Activated CD4-positive, alpha-beta T cell treated with anti-CD3 and anti-CD28 coated beads, Interleukin-2, Interleukin-4, amounts not matched to agents 100 ng/mL and 50 ng/mL, durations not matched to agents 16 hours and 8 hours (primary cell): ENCODE data around the gene C10orf67.

Experiments
- DNase-seq: peaks from one replicate; pipeline ENCODE4 v3.0.0-alpha.2; 2020; ENCODE audit warnings: low spot score

The C10orf67 gene

GRCh38 chr10:23195846-23196600, 148.6 kb downstream of the C10orf67 start:
- DNase-seq: no peak

- DNase-seq: no peak
Observed at GRCh38 chr10:23194966-23195845, 149.4 kb downstream of the C10orf67 start.

- DNase-seq: no peak
Observed at GRCh38 chr10:23194471-23194965, 150.1 kb downstream of the C10orf67 start.

GRCh38 chr10:23193435-23194074, 151.0 kb downstream of the C10orf67 start:
- no peak for DNase-seq

GRCh38 chr10:23192712-23193434, 151.7 kb downstream of the C10orf67 start:
- DNase-seq: no peak

- DNase-seq: no peak
Observed at GRCh38 chr10:23191764-23192711, 152.6 kb downstream of the C10orf67 start, which contains the start of gene PTF1A. Gene PTF1A, plus strand, starts transcription at chr10:23192312. Its CDS starts 219 bp downstream, at chr10:23192531.

- DNase-seq: no peak
Observed at GRCh38 chr10:23190872-23191763, 153.5 kb downstream of the C10orf67 start.

- DNase-seq: no peak
Observed at GRCh38 chr10:23189024-23189423, 155.6 kb downstream of the C10orf67 start.

- no peak for DNase-seq
Observed at GRCh38 chr10:23187155-23187554, 157.4 kb downstream of the C10orf67 start.

GRCh38 chr10:23186697-23187096, 157.9 kb downstream of the C10orf67 start:
- DNase-seq: no peak

- no peak for DNase-seq
Observed at GRCh38 chr10:23186178-23186577, 158.4 kb downstream of the C10orf67 start.

GRCh38 chr10:23174977-23175512, 169.6 kb downstream of the C10orf67 start:
- no peak for DNase-seq

- no peak for DNase-seq
Observed at GRCh38 chr10:23174074-23174976, 170.3 kb downstream of the C10orf67 start.

GRCh38 chr10:23173214-23174073, 171.2 kb downstream of the C10orf67 start:
- DNase-seq: no peak

- DNase-seq: no peak
Observed at GRCh38 chr10:23172429-23173213, 172.0 kb downstream of the C10orf67 start.

GRCh38 chr10:23171232-23171876, 173.2 kb downstream of the C10orf67 start:
- no peak for DNase-seq
